NCI-H2227 (cell line): Measurements from ENCODE around the gene PCDHA9.
A peak's percentile ranks its signal among the peaks of the same experiment; 100 is the strongest.
"Not testable (repeated sequence)": the region's sequence is repeated elsewhere in the genome, so short reads cannot be mapped to it uniquely, and the experiment has no call there.

ENCODE experiments used
- DNase-seq: peaks from one replicate; lab custom pipeline; 2025; ENCODE audit not compliant: unreplicated experiment; lab: John Stamatoyannopoulos, UW

Gene PCDHA9

GRCh38 chr5:140848139-140849102 lies at the start of gene PCDHA9:
Gene PCDHA9 (plus strand): TSS chr5:140848382. CDS start chr5:140848496, 114 bp downstream.
- not testable (repeated sequence) for DNase-seq

- DNase-seq: no peak
Measured at GRCh38 chr5:140800816-140801493, 47.2 kb upstream of the PCDHA9 start, which contains the start of gene PCDHA3. Gene PCDHA3 (plus strand): TSS chr5:140801057.

- DNase-seq: no peak
Measured at GRCh38 chr5:140801494-140801841, 46.7 kb upstream of the PCDHA9 start.

- DNase-seq: not testable (repeated sequence)
Measured at GRCh38 chr5:140802381-140802780, 45.8 kb upstream of the PCDHA9 start.

- DNase-seq: no peak
Measured at GRCh38 chr5:140802781-140803271, 45.4 kb upstream of the PCDHA9 start.

- DNase-seq: no peak
Measured at GRCh38 chr5:140806834-140807775, 41.1 kb upstream of the PCDHA9 start, which contains the start of gene PCDHA4. Gene PCDHA4 (plus strand): TSS chr5:140807068.

GRCh38 chr5:140808241-140808888 lies 39.8 kb upstream of the PCDHA9 start:
- not testable (repeated sequence) for DNase-seq

- DNase-seq: no peak
Measured at GRCh38 chr5:140808889-140809291, 39.3 kb upstream of the PCDHA9 start.

GRCh38 chr5:140821375-140822280 lies 26.6 kb upstream of the PCDHA9 start, which contains the start of gene PCDHA5:
Gene PCDHA5 (plus strand): TSS chr5:140821613.
- DNase-seq: no peak

GRCh38 chr5:140822281-140822629 lies 25.9 kb upstream of the PCDHA9 start:
- DNase-seq: no peak

- DNase-seq: not testable (repeated sequence)
Measured at GRCh38 chr5:140822969-140823368, 25.2 kb upstream of the PCDHA9 start.

- no peak for DNase-seq
Measured at GRCh38 chr5:140823475-140823874, 24.7 kb upstream of the PCDHA9 start.

GRCh38 chr5:140827704-140828361 lies 20.3 kb upstream of the PCDHA9 start, which contains the start of gene PCDHA6:
Gene PCDHA6 (plus strand): TSS chr5:140827960. CDS start chr5:140828092, 132 bp downstream.
- DNase-seq: peak; percentile 44

GRCh38 chr5:140828362-140828737 lies 19.8 kb upstream of the PCDHA9 start:
- DNase-seq: peak; percentile 41

GRCh38 chr5:140829511-140830501 lies 18.4 kb upstream of the PCDHA9 start:
- DNase-seq: not testable (repeated sequence)

- DNase-seq: no peak
Measured at GRCh38 chr5:140833993-140834392, 14.2 kb upstream of the PCDHA9 start, which contains the start of gene PCDHA7. Gene PCDHA7 (plus strand): TSS chr5:140834269. CDS start chr5:140834384, 115 bp downstream.

- not testable (repeated sequence) for DNase-seq
Measured at GRCh38 chr5:140834439-140835008, 13.7 kb upstream of the PCDHA9 start.
